Naive thymus-derived CD8-positive, alpha-beta T cell (primary cell): ENCODE results near the gene ZNF726. TPM values are rescaled to one million over a fixed set of nuclear protein-coding genes. Genes with fewer than 3 reads are reported as not detected.
A peak's percentile ranks its signal among the peaks of the same experiment; 100 is the strongest.
"Not testable (repeated sequence)": the region's sequence is repeated elsewhere in the genome, so short reads cannot be mapped to it uniquely, and the experiment has no call there.

Source experiments
- ATAC-seq, 2 donors: fragments of 150-1000 bp; cut with Tn5 transposase in 1 of 2; sonication (Bioruptor Pico), chemical (Tn5 transposase) in 1 of 2; 1 replicate in 1 of 2; 2 replicates in 1 of 2; pipeline ENCODE4 v1.10.0; 2021; ENCODE audit warnings: mild to moderate bottlenecking in 2 of 2, moderate library complexity in 2 of 2
- POLR2A ChIA-PET: fragments of 350-600 bp; sonication (Branson Sonifier 250); formaldehyde crosslinking; loops from one replicate; lab custom pipeline; 2021; ENCODE audit warnings: antibody characterized with exemption; lab: Charles Lee
- DNase-seq, 10 donors: peaks; one replicate each; pipeline versions ENCODE4 v3.0.0 to v3.0.0-alpha.2; 2020 to 2022
- H3K27ac Mint-ChIP-seq, 10 donors: one replicate each; pipeline ENCODE4 v1.8.0; 2020 to 2022; ENCODE audit warnings: mild to moderate bottlenecking in 10 of 10, mixed read lengths in 10 of 10, moderate library complexity in 4 of 10, inconsistent platforms in 1 of 10
- H3K27me3 Mint-ChIP-seq, 5 donors: one replicate each; pipeline ENCODE4 v1.8.0; 2021 to 2022; ENCODE audit warnings: mixed read lengths in 5 of 5
- H3K36me3 Mint-ChIP-seq, 3 donors: one replicate each; pipeline ENCODE4 v1.8.0; 2020 to 2022; ENCODE audit warnings: mixed read lengths in 3 of 3, mild to moderate bottlenecking in 2 of 3, inconsistent platforms in 1 of 3
- H3K4me1 Mint-ChIP-seq, 4 donors: one replicate each; pipeline ENCODE4 v1.8.0; 2021 to 2022; ENCODE audit warnings: mixed read lengths in 4 of 4
- H3K4me3 Mint-ChIP-seq, 10 donors: one replicate each; pipeline ENCODE4 v1.8.0; 2020 to 2022; ENCODE audit warnings: mild to moderate bottlenecking in 10 of 10, mixed read lengths in 10 of 10, moderate library complexity in 6 of 10, inconsistent platforms in 1 of 10
- H3K9me3 Mint-ChIP-seq, 9 donors: one replicate each; pipeline ENCODE4 v1.8.0; 2020 to 2022; ENCODE audit warnings: mixed read lengths in 9 of 9, mild to moderate bottlenecking in 3 of 9, inconsistent platforms in 1 of 9, moderate library complexity in 1 of 9
- polyA plus RNA-seq, 3 donors: library from polyadenylated mRNA; unstranded; fragments of 300-500 nt; fragmentation: Illumina TruSeq; gene quantifications; one replicate each; pipeline ENCODE4 v1.2.3, GENCODE V29; 2021
- total RNA-seq, 8 experiments: library from RNA in 2 of 8; stranded (reverse) in 2 of 8; gene quantifications; one replicate each; pipeline ENCODE4 v1.2.3 and lab custom pipeline; 2021 to 2026

Gene ZNF726
- total and polyA plus RNA-seq, 5 experiments from 2014 or later: 1.5 to 6.5 (median 3.8) TPM

- POLR2A ChIA-PET: no interaction called here
- H3K4me1 Mint-ChIP-seq: no peaks in the 10 kb centered on the region
These were observed 10.3 kb upstream of the ZNF726 start for GRCh38 chr19:23904406-23904805.

DNA sequence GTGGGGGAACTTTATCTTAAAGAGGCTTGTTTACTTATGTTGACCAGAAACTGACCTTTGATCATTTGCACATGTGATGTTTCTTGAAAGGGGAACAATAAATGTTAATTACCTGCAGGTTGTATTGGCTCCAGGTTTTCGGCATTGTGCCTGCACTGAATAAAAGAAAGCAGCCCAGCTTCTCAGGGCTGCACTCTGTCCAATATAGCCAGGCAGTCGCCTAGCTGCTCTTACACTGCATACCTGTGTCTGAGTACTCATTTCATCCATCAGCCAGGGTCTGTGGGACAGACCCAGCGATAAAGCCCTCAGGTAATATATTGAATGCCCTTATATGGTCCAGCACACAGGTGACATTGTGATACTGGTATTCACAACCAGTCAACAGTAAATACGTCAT is 8.9 kb upstream of the ZNF726 start:
- POLR2A ChIA-PET: no interaction called here

More at GRCh38 chr19:23904406-23904805, 10.3 kb upstream of the ZNF726 start:
- Mint-ChIP-seq H3K36me3 (peaks cover 0 to 38% (median 27%) of the 10 kb centered on the region in 3 donors), H3K27me3 (peaks cover 0 to 3% (median 0%) of the 10 kb centered on the region in 5 donors), H3K9me3 (peaks cover 2 to 58% (median 38%) of the 10 kb centered on the region in 9 donors), H3K27ac (no peak overlapping the region), H3K4me3 (no peak overlapping the region)
- DNase-seq: no peak
- ATAC-seq: no peak

DNA sequence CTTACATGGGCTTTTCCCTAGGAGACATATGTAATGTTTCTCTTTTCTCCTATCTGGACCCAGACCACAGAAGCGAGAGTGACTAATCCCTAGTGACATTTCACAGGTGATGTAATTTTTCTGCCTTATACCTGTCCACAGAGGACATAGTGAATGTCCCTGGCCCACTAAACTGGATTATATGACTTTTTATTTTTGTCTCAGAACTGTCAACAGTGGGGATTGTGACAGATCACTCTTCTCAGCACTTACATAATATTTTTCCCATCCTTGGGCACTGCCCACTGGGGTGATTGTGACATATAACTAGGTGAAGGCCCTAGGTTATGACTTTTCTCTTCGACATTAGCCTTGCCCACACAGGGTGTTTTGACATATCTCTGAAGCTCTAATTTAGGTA is 7.9 kb upstream of the ZNF726 start:
- Mint-ChIP-seq H3K36me3 (peaks cover 0 to 38% (median 27%) of the 10 kb centered on the region in 3 donors), H3K9me3 (peaks cover 2 to 58% (median 33%) of the 10 kb centered on the region in 9 donors), H3K4me3 (no peak overlapping the region), H3K27ac (no peak overlapping the region), H3K4me1 (no peaks in the 10 kb centered on the region), H3K27me3 (peaks cover 0 to 3% (median 0%) of the 10 kb centered on the region in 5 donors)
- no peak for DNase-seq
- POLR2A ChIA-PET: no interaction called here
- no peak for ATAC-seq

More for the DNA sequence above, 8.9 kb upstream of the ZNF726 start:
- Mint-ChIP-seq H3K27ac (no peak overlapping the region), H3K4me3 (no peak overlapping the region), H3K4me1 (no peaks in the 10 kb centered on the region), H3K36me3 (peaks cover 0 to 38% (median 27%) of the 10 kb centered on the region in 3 donors), H3K27me3 (peaks cover 0 to 3% (median 0%) of the 10 kb centered on the region in 5 donors), H3K9me3 (peaks cover 2 to 58% (median 38%) of the 10 kb centered on the region in 9 donors)
- DNase-seq: no peak
- ATAC-seq: no peak

DNA sequence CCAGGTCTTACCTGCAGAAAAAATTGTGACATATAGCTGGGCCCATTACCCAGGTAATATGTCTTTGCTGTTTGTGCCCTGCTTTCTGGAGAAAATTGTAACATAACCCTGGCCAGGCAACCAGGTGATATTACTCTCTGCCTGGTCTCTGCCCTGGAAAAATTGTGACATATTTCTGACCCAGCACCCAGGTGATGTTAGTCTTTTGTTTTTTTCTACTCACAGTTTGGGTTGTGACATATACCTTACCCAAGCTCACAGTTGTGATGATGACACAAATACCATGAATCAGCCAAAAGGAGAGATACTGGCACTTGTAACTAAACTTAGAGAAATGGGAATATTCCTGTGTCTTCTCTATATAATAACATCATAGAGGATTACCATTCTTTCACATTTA is 6.5 kb upstream of the ZNF726 start:
- Mint-ChIP-seq H3K36me3 (peaks cover 0 to 31% (median 21%) of the 10 kb centered on the region in 3 donors), H3K27me3 (peaks cover 0 to 3% (median 0%) of the 10 kb centered on the region in 5 donors), H3K4me3 (no peak overlapping the region), H3K4me1 (no peaks in the 10 kb centered on the region), H3K27ac (no peak overlapping the region), H3K9me3 (peaks cover 2 to 50% (median 33%) of the 10 kb centered on the region in 9 donors)
- no peak for ATAC-seq
- POLR2A ChIA-PET: interaction anchor here (1.1 kb wide), 1 partner anchor 150 kb away, joined by 3 read pairs; the partner anchor contains the start of gene ZNF681
- DNase-seq: no peak

- H3K36me3 Mint-ChIP-seq: peaks cover 0 to 31% (median 13%) of the 10 kb centered on the region in 3 donors
- H3K4me1 Mint-ChIP-seq: peaks cover 0 to 8% (median 3%) of the 10 kb centered on the region in 4 donors
- POLR2A ChIA-PET: interaction anchor here (0.7 kb wide), 1 partner anchor 25 kb away, joined by 5 read pairs; no protein-coding TSS in a partner anchor
These were observed 5.5 kb upstream of the ZNF726 start for GRCh38 chr19:23909222-23909621.

GRCh38 chr19:23913931-23914330 is 755 bp upstream of the ZNF726 start:
- Mint-ChIP-seq H3K4me1 (peaks cover 0 to 24% (median 20%) of the 10 kb centered on the region in 4 donors), H3K4me3 (peak overlapping the region; percentile 91 to 97 (median 94)), H3K27ac (peak overlapping the region in 7 of 10 donors; percentile 66 to 96 (median 95)), H3K27me3 (no peaks in the 10 kb centered on the region), H3K36me3 (no peaks in the 10 kb centered on the region), H3K9me3 (no peaks in the 10 kb centered on the region)
- POLR2A ChIA-PET: interaction anchor here (1.2 to 2.4 kb wide), 6 partner anchors 77 to 1280 kb away, joined by 3 to 17 read pairs (median 6); partner anchors contain the start of genes ZNF492, ZNF675 and ZNF681
- no peak for ATAC-seq
- no peak for DNase-seq

More at GRCh38 chr19:23909222-23909621, 5.5 kb upstream of the ZNF726 start:
- ATAC-seq (no peak), DNase-seq (no peak)
- Mint-ChIP-seq H3K4me3 (no peak overlapping the region), H3K27ac (no peak overlapping the region), H3K9me3 (peaks cover 2 to 40% (median 23%) of the 10 kb centered on the region in 9 donors), H3K27me3 (no peaks in the 10 kb centered on the region)

DNA sequence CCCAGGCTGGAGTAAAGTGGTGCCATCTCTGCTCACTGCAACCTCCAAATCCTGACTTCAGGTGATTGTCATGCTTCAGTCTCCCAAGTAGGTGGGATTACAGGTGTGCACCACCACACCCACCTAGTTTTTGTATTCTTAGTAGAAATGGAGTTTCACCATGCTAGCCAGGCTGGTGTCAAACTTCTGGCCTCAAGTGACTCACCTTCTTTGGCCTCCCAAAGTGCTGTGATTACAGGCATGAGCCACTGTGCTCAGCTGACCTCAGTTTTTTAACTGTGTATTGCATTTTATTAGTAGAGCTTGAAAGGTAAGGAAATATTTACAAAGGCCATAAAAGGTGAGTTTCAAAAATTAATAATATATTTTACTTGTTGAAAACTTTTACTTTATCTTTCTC is 2.3 kb downstream of the ZNF726 start:
- Mint-ChIP-seq H3K4me1 (peaks cover 0 to 24% (median 20%) of the 10 kb centered on the region in 4 donors), H3K27me3 (no peaks in the 10 kb centered on the region), H3K9me3 (peaks cover 0 to 3% (median 0%) of the 10 kb centered on the region in 9 donors), H3K27ac (peak overlapping the region in 1 of 10 donors; percentile 60), H3K4me3 (no peak overlapping the region), H3K36me3 (peaks cover 5 to 17% (median 16%) of the 10 kb centered on the region in 3 donors)
- no peak for DNase-seq
- no peak for ATAC-seq
- POLR2A ChIA-PET: no interaction called here

GRCh38 chr19:23917856-23918255 is 3.2 kb downstream of the ZNF726 start:
- Mint-ChIP-seq H3K36me3 (peaks cover 5 to 19% (median 18%) of the 10 kb centered on the region in 3 donors), H3K27me3 (no peaks in the 10 kb centered on the region), H3K4me3 (no peak overlapping the region), H3K4me1 (peaks cover 0 to 24% (median 20%) of the 10 kb centered on the region in 4 donors), H3K9me3 (peaks cover 0 to 3% (median 0%) of the 10 kb centered on the region in 9 donors), H3K27ac (peak overlapping the region in 2 of 10 donors; percentile 20 to 31)
- POLR2A ChIA-PET: no interaction called here
- DNase-seq (no peak), ATAC-seq (no peak)

DNA sequence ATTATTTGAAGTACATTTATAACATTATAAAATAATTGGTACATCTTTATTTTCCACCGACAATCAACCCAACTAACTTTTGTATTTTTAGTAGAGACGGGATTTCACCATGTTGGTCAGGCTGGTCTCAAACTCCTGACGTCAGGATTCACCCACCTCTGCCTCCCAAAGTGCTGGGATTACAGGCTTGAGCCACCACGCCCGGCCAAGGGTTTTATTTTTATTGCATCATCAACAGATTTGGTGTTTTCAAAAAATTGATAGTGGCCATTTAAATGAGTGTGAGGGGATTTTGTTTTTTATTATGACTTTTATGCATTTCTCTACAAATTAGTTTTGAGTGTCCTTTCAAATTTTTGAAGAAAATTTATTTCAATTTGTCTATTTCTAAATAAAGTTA is 10.6 kb downstream of the ZNF726 start:
- H3K27ac Mint-ChIP-seq: no peak overlapping the region
- H3K36me3 Mint-ChIP-seq: peaks cover 17 to 43% (median 36%) of the 10 kb centered on the region in 3 donors
- no peaks in the 10 kb centered on the region for H3K27me3 Mint-ChIP-seq
- H3K9me3 Mint-ChIP-seq: peaks cover 0 to 29% (median 14%) of the 10 kb centered on the region in 9 donors
- ATAC-seq: no peak
- no peak for DNase-seq
- no peak overlapping the region for H3K4me3 Mint-ChIP-seq
- no peaks in the 10 kb centered on the region for H3K4me1 Mint-ChIP-seq
- POLR2A ChIA-PET: no interaction called here

GRCh38 chr19:23932878-23933277 is 18.2 kb downstream of the ZNF726 start:
- H3K27me3 Mint-ChIP-seq: no peaks in the 10 kb centered on the region
- no peak overlapping the region for H3K4me3 Mint-ChIP-seq
- DNase-seq (no peak), ATAC-seq (no peak)
- no peaks in the 10 kb centered on the region for H3K4me1 Mint-ChIP-seq
- H3K9me3 Mint-ChIP-seq: peaks cover 13 to 78% (median 55%) of the 10 kb centered on the region in 9 donors
- peaks cover 11 to 54% (median 41%) of the 10 kb centered on the region in 3 donors for H3K36me3 Mint-ChIP-seq
- POLR2A ChIA-PET: no interaction called here
- H3K27ac Mint-ChIP-seq: no peak overlapping the region

DNA sequence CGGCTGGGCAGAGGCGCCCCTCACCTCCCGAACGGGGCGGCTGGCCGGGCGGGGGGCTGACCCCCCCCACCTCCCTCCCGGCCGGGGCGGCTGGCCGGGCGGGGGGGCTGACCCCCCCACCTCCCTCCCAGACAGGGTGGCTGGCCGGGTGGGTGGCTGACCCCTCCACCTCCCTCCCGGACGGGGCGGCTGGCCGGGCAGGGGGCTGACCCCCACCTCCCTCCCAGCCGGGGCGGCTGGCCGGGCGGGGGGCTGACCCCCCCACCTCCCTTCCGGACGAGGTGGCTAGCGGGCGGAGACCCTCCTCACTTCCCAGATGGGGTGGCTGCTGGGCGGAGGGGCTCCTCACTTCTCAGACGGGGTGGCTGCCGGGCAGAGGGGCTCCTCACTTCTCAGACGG is 22.3 kb downstream of the ZNF726 start:
- H3K4me3 Mint-ChIP-seq, H3K27ac Mint-ChIP-seq, H3K4me1 Mint-ChIP-seq, POLR2A ChIA-PET, ATAC-seq, H3K27me3 Mint-ChIP-seq, DNase-seq: not testable (repeated sequence)
- Mint-ChIP-seq H3K9me3 (peaks cover 18 to 87% (median 52%) of the 10 kb centered on the region in 9 donors), H3K36me3 (peaks cover 13 to 59% (median 58%) of the 10 kb centered on the region in 3 donors)

- H3K27ac Mint-ChIP-seq: no peak overlapping the region
- peaks cover 17 to 93% (median 51%) of the 10 kb centered on the region in 9 donors for H3K9me3 Mint-ChIP-seq
- H3K4me3 Mint-ChIP-seq: no peak overlapping the region
- POLR2A ChIA-PET: interaction anchor here (0.6 kb wide), 1 partner anchor 148 kb away, joined by 4 read pairs; no protein-coding TSS in a partner anchor
- no peak for ATAC-seq
- no peak for DNase-seq
- H3K36me3 Mint-ChIP-seq: peaks cover 31 to 79% (median 74%) of the 10 kb centered on the region in 3 donors
- no peaks in the 10 kb centered on the region for H3K27me3 Mint-ChIP-seq
- peaks cover 2 to 19% (median 10%) of the 10 kb centered on the region in 4 donors for H3K4me1 Mint-ChIP-seq
These were observed 28.7 kb downstream of the ZNF726 start for GRCh38 chr19:23943411-23943810.

- DNase-seq (no peak), ATAC-seq (no peak)
- H3K27ac Mint-ChIP-seq: peak overlapping the region in 1 of 10 donors; percentile 46
These were observed 31.9 kb downstream of the ZNF726 start for GRCh38 chr19:23946569-23946968.

More at GRCh38 chr19:23946569-23946968, 31.9 kb downstream of the ZNF726 start:
- peaks cover 14 to 93% (median 44%) of the 10 kb centered on the region in 9 donors for H3K9me3 Mint-ChIP-seq
- peaks cover 2 to 19% (median 10%) of the 10 kb centered on the region in 4 donors for H3K4me1 Mint-ChIP-seq
- peaks cover 29 to 67% (median 59%) of the 10 kb centered on the region in 3 donors for H3K36me3 Mint-ChIP-seq
- H3K27me3 Mint-ChIP-seq: no peaks in the 10 kb centered on the region
- peak overlapping the region in 2 of 10 donors; percentile 23 to 28 for H3K4me3 Mint-ChIP-seq
- POLR2A ChIA-PET: no interaction called here
